ENCODE results near the gene COPG1. TPM values are rescaled to one million over a fixed set of nuclear protein-coding genes. Genes with fewer than 3 reads are reported as not detected.

COPG1 gene
- polyA plus RNA-seq, 1 of the 3 experiments (the other 2 are of a cell fraction), result 114 TPM

DNA sequence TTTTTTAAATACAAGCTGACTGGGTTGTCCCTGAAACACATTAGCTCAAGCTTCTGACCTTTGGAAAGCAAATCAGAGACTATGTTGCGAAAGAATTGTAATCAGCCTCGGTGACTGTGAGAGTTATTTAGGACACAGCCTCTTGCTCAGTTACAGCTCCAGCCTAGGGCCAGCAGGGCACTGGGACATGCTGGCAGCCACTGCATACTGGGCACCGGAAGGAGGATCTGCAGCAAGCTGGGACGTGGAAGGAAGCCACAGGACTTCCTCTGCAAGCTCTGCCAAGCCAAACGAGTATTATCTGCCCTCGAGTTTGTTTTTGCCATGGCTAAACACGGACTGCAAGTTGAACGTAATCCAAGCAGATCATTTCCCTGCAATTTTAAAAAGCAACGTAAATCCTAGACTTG is 24.4 kb upstream of the COPG1 start (continued):
- TF ChIP-seq, protein P1, sequence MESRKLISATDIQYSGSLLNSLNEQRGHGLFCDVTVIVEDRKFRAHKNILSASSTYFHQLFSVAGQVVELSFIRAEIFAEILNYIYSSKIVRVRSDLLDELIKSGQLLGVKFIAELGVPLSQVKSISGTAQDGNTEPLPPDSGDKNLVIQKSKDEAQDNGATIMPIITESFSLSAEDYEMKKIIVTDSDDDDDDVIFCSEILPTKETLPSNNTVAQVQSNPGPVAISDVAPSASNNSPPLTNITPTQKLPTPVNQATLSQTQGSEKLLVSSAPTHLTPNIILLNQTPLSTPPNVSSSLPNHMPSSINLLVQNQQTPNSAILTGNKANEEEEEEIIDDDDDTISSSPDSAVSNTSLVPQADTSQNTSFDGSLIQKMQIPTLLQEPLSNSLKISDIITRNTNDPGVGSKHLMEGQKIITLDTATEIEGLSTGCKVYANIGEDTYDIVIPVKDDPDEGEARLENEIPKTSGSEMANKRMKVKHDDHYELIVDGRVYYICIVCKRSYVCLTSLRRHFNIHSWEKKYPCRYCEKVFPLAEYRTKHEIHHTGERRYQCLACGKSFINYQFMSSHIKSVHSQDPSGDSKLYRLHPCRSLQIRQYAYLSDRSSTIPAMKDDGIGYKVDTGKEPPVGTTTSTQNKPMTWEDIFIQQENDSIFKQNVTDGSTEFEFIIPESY (IDR thresholded peaks at IDR 0.05; ENCODE audit: borderline replicate concordance, low read depth), result no peak
- no peak for TF ChIP-seq NRF1 (IDR thresholded peaks at IDR 0.05; ENCODE audit: low read depth, low read length)
- TF ChIP-seq, protein P2, sequence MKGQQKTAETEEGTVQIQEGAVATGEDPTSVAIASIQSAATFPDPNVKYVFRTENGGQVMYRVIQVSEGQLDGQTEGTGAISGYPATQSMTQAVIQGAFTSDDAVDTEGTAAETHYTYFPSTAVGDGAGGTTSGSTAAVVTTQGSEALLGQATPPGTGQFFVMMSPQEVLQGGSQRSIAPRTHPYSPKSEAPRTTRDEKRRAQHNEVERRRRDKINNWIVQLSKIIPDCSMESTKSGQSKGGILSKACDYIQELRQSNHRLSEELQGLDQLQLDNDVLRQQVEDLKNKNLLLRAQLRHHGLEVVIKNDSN (IDR thresholded peaks at IDR 0.05; ENCODE audit: borderline replicate concordance, low read depth), result no peak
- TF ChIP-seq, protein P3, sequence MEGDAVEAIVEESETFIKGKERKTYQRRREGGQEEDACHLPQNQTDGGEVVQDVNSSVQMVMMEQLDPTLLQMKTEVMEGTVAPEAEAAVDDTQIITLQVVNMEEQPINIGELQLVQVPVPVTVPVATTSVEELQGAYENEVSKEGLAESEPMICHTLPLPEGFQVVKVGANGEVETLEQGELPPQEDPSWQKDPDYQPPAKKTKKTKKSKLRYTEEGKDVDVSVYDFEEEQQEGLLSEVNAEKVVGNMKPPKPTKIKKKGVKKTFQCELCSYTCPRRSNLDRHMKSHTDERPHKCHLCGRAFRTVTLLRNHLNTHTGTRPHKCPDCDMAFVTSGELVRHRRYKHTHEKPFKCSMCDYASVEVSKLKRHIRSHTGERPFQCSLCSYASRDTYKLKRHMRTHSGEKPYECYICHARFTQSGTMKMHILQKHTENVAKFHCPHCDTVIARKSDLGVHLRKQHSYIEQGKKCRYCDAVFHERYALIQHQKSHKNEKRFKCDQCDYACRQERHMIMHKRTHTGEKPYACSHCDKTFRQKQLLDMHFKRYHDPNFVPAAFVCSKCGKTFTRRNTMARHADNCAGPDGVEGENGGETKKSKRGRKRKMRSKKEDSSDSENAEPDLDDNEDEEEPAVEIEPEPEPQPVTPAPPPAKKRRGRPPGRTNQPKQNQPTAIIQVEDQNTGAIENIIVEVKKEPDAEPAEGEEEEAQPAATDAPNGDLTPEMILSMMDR (IDR thresholded peaks at IDR 0.05), result no peak
- TF ChIP-seq RXRA (IDR thresholded peaks at IDR 0.05; ENCODE audit: borderline replicate concordance, low read depth), result no peak
- no peak for TF ChIP-seq FOSL2 (IDR thresholded peaks at IDR 0.05; ENCODE audit: borderline replicate concordance, low read depth)
- TF ChIP-seq, protein P4, sequence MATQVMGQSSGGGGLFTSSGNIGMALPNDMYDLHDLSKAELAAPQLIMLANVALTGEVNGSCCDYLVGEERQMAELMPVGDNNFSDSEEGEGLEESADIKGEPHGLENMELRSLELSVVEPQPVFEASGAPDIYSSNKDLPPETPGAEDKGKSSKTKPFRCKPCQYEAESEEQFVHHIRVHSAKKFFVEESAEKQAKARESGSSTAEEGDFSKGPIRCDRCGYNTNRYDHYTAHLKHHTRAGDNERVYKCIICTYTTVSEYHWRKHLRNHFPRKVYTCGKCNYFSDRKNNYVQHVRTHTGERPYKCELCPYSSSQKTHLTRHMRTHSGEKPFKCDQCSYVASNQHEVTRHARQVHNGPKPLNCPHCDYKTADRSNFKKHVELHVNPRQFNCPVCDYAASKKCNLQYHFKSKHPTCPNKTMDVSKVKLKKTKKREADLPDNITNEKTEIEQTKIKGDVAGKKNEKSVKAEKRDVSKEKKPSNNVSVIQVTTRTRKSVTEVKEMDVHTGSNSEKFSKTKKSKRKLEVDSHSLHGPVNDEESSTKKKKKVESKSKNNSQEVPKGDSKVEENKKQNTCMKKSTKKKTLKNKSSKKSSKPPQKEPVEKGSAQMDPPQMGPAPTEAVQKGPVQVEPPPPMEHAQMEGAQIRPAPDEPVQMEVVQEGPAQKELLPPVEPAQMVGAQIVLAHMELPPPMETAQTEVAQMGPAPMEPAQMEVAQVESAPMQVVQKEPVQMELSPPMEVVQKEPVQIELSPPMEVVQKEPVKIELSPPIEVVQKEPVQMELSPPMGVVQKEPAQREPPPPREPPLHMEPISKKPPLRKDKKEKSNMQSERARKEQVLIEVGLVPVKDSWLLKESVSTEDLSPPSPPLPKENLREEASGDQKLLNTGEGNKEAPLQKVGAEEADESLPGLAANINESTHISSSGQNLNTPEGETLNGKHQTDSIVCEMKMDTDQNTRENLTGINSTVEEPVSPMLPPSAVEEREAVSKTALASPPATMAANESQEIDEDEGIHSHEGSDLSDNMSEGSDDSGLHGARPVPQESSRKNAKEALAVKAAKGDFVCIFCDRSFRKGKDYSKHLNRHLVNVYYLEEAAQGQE (IDR thresholded peaks at IDR 0.05; ENCODE audit: low read depth, low read length), result 0 out of 2 replicates have a peak, but pooled peaks have one; percentile 26
- TF ChIP-seq, protein P5, sequence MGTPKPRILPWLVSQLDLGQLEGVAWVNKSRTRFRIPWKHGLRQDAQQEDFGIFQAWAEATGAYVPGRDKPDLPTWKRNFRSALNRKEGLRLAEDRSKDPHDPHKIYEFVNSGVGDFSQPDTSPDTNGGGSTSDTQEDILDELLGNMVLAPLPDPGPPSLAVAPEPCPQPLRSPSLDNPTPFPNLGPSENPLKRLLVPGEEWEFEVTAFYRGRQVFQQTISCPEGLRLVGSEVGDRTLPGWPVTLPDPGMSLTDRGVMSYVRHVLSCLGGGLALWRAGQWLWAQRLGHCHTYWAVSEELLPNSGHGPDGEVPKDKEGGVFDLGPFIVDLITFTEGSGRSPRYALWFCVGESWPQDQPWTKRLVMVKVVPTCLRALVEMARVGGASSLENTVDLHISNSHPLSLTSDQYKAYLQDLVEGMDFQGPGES (IDR thresholded peaks at IDR 0.05; ENCODE audit: low read depth, low read length), result no peak
- TF ChIP-seq EZH2phosphoT487 (IDR thresholded peaks at IDR 0.05; ENCODE audit: borderline replicate concordance, low read depth), result no peak
- 0 out of 2 replicates have a peak, but pooled peaks have one; percentile 24 for TF ChIP-seq ELF1 (IDR thresholded peaks at IDR 0.05)
- TF ChIP-seq, protein P6, sequence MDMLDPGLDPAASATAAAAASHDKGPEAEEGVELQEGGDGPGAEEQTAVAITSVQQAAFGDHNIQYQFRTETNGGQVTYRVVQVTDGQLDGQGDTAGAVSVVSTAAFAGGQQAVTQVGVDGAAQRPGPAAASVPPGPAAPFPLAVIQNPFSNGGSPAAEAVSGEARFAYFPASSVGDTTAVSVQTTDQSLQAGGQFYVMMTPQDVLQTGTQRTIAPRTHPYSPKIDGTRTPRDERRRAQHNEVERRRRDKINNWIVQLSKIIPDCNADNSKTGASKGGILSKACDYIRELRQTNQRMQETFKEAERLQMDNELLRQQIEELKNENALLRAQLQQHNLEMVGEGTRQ (IDR thresholded peaks at IDR 0.05; ENCODE audit: borderline replicate concordance, low read depth, low read length), result no peak
- no peak for TF ChIP-seq RCOR1 (IDR thresholded peaks at IDR 0.05; ENCODE audit: low read length)
- TF ChIP-seq CHD2 (IDR thresholded peaks at IDR 0.05; ENCODE audit: low read length, partially characterized antibody), result no peak
- no peak for TF ChIP-seq RAD21 (IDR thresholded peaks at IDR 0.05; ENCODE audit: low read length)
- no peak for TF ChIP-seq GATA2 (CRISPR knock-in tag; IDR thresholded peaks at IDR 0.05)
- peak; percentile 35; the same call in 1 of the 2 replicates for TF ChIP-seq TCF12 (IDR thresholded peaks at IDR 0.05)
- TF ChIP-seq POLR2AphosphoS5 (IDR thresholded peaks at IDR 0.05; ENCODE audit: low read depth, low read length), result peak; percentile 34; the same call in 1 of the 2 replicates
- TF ChIP-seq SMC3 (IDR thresholded peaks at IDR 0.05; ENCODE audit: low read depth, low read length), result no peak
- TF ChIP-seq RFX5 (IDR thresholded peaks at IDR 0.05; ENCODE audit: low read length), result no peak
